Lower leg skin (tissue), 4 donors: ENCODE data around the gene REXO1. TPM values are rescaled to one million over a fixed set of nuclear protein-coding genes. Genes with fewer than 3 reads are reported as not detected.

Experiments used
- DNase-seq, 2 donors: peaks; one replicate each; pipeline ENCODE4 v3.0.0-alpha.2; 2019; ENCODE audit warnings: low spot score in 2 of 2
- H3K4me3 ChIP-seq: fragments of 200-600 bp; sonication (generic); 2 replicates; pipeline ENCODE4 v1.5.1; 2017; ENCODE audit warnings: mild to moderate bottlenecking, low read depth; ENCODE audit not compliant: poor library complexity, severe bottlenecking
- POLR2A ChIP-seq, 2 donors: fragments of 450-650 bp; IDR thresholded peaks; one replicate each; pipeline ENCODE4 v1.6.1; 2016 to 2017; ENCODE audit warnings: antibody characterized with exemption in 2 of 2, mild to moderate bottlenecking in 1 of 2, moderate library complexity in 1 of 2
- WGBS, 2 donors: methylation state at CpG; one replicate each; pipeline ENCODE4 v1.1.5; 2018; 5-methylcytosine and 5-hydroxymethylcytosine counted together
- intact Hi-C: fragments of 100-400 bp; cut with DNase I; formaldehyde crosslinking; loops from one replicate; pipeline ENCODE4 v1.15.0; 2023; ENCODE audit warnings: low total_unique reads
- total RNA-seq, 4 donors: library from RNA; depleted of rRNA; stranded (reverse); fragments of >200 nt; gene quantifications; one replicate each; pipeline ENCODE4 v1.1.0, GENCODE V29; 2016
- TF ChIP-seq, protein P1 (sequence below), 3 donors: fragments of 450-650 bp; IDR thresholded peaks; one replicate each; pipeline ENCODE4 v1.5.1; 2016; ENCODE audit warnings: antibody characterized with exemption in 3 of 3, mild to moderate bottlenecking in 3 of 3, moderate library complexity in 2 of 3

Gene REXO1
- total RNA-seq, 4 donors from 2014 or later, result 32.9 to 51.1 (median 41.2) TPM

DNA sequence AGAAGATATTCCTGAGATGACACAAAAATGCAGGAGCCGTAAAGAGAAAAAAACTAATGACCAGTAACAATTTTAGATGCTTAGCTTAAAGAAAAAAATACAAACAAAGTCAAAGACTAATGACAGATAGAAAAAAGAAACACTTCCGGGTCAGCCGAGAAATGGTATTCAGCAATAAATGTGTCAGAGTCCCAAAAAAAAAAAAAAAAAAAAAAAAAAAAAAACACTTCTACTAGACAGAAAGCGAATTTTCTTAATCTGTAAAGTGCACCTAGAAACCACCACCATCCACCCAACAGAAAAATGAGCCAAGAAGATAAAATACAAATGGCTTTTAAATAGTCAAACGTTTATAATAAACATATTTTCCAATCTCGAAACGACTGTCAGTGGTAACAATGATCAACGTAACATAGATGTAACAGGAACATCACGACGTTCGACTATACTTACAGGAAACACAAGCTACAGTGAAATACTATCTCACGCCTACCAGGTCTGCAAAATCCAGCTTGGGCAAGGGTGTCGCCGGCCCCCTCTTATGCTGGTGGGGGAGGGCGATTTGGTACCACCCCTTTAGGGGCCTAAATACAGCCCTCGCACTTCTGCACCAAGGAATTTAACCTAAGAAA lies 26.4 kb upstream of the REXO1 start:
- 6 to 9% methylated on average over 16 of the region's 16 CpGs for WGBS, 2 donors
- intact Hi-C loops, result no loop called here
- no peak for DNase-seq
- TF ChIP-seq, protein P1, sequence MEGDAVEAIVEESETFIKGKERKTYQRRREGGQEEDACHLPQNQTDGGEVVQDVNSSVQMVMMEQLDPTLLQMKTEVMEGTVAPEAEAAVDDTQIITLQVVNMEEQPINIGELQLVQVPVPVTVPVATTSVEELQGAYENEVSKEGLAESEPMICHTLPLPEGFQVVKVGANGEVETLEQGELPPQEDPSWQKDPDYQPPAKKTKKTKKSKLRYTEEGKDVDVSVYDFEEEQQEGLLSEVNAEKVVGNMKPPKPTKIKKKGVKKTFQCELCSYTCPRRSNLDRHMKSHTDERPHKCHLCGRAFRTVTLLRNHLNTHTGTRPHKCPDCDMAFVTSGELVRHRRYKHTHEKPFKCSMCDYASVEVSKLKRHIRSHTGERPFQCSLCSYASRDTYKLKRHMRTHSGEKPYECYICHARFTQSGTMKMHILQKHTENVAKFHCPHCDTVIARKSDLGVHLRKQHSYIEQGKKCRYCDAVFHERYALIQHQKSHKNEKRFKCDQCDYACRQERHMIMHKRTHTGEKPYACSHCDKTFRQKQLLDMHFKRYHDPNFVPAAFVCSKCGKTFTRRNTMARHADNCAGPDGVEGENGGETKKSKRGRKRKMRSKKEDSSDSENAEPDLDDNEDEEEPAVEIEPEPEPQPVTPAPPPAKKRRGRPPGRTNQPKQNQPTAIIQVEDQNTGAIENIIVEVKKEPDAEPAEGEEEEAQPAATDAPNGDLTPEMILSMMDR (IDR thresholded peaks at IDR 0.05), result no peak
- TF ChIP-seq POLR2A (IDR thresholded peaks at IDR 0.05), result no peak
- H3K4me3 ChIP-seq, result peak overlapping the region; percentile 80

DNA sequence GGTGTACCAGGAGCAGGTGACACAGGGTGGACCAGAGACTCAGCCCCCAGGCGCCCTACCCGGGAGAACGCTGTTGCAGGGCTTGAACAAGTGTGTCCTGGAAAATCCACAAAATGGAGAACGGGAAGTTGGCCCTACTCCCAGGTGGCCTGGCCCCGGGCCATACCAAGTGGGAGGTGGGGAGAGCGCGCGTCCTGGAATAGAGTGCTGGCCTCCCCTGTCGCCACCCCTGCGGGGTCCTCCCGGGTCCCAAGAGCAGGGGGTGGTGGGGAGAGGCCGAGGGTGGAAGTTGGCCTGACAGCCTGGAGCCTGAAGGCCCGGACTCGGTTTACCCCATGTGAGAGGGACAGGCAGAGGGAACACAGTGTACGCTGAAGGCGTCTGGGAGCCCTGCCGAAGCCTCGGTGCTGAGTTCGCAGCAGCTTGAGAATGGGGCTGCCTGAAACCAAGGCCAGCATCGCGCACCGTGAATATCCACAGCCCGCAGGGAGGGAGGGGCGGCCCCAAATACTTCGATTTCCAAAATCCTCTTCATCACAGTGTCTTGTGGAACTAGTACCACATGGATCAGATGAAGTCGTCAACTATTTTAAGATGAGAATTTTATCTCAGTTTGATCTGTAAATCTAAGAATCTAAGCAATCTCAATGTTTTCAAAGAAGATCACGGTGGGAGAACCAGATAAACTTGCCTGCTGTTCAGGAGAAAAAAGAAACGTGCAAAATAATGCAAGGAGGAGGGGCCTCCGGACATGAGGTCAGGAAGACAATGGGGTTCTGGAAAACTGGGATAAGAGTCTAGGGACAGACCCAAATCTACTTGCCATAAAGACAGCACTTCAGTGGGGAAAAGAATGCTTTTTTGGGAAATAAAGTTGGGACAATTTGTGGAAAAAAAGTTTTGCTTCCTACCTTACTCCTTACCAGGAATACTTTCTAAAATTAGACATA lies 25.5 kb upstream of the REXO1 start:
- H3K4me3 ChIP-seq, result no peak overlapping the region
- WGBS, 2 donors, result 36 to 42% methylated on average over 29 of the region's 29 CpGs
- intact Hi-C loops, result no loop called here
- TF ChIP-seq, protein P1 (IDR thresholded peaks at IDR 0.05), result no peak
- TF ChIP-seq POLR2A (IDR thresholded peaks at IDR 0.05), result no peak
- DNase-seq, result peak in 1 of 2 donors; percentile 89

DNA sequence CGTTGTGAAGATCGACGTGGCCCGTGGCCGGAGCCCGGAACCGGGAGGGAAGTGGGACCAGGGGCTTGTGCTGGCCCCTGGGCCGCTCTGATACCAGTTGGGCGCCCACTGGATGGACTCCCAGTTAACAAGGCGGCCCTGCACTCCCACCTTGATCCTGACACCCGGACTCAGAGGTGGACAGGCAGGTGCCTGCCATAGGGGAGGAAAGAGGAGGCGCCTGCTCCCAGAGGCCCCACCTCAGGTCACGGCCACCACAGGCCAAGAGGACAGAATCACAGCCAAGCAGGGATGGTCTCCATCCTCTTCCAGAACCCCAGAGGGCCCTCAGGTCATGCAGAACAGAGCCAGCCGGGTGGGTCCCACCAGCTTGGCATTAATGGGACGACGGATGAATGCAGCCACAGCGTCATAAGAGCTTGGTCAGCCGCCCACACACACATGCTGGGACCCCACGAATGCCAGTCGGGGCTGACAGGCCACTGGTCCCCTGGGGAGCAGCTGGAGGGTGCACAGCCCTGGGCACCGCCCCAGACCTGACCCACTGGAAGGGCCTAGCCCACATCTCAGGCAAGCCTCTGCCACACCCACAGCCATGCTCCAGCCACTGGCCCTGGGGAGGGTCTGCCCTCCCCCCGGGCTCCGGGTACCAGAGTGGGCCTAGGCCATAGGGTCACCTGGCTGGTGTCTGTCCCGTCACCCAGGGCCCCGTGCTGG lies 24.7 kb upstream of the REXO1 start:
- intact Hi-C loops, result no loop called here
- 85 to 89% methylated on average over 15 to 19 of the region's 25 CpGs for WGBS, 2 donors
- TF ChIP-seq, protein P1 (IDR thresholded peaks at IDR 0.05), result no peak
- no peak for TF ChIP-seq POLR2A (IDR thresholded peaks at IDR 0.05)
- H3K4me3 ChIP-seq, result no peak overlapping the region
- no peak for DNase-seq

DNA sequence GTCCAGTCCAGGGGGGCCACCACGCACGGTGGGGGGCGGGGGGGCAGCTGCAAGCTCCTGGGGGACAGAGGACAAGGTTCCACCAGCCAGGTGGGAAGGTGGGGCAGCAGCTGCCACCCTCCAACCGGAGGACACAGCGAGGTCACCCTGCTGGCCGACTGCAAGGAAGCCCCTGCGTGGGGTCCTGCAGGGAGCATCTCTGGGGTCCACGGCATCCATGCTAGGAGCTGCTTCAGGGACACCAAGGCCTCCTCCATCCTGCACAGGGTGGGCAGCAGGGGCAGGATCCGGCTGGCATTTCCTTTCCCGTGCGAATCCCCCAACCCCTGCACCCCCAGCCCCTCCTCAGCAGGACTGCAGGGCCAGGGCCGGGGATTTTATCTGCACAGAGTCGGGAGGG lies 23.3 kb upstream of the REXO1 start:
- no peak for DNase-seq
- TF ChIP-seq POLR2A (IDR thresholded peaks at IDR 0.05), result no peak
- TF ChIP-seq, protein P1 (IDR thresholded peaks at IDR 0.05), result no peak
- no peak overlapping the region for H3K4me3 ChIP-seq
- WGBS, 2 donors, result 88 to 91% methylated on average over 11 to 13 of the region's 13 CpGs
- intact Hi-C loops, result no loop called here

DNA sequence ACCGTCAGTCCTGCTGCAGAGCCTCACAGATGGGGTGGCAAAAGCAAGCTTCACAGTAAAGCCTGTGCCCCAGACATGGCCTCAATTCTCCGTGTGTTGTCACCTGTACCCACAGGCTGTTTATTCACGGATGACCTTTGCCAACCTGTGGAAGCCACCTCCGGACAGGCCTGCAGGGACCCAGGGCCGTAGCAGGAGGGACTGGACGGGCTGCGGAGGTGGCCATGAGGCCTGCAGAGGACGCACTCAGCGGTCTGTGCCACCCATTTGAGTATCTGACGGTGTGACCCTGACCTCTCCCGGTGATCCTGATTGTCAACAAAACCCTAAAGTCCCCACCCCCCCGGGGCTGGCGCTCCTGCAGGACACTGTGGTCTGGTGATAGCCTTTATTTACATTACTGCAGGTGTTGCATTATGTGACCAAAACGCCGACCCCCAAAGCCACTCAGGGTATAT lies 22.9 kb upstream of the REXO1 start:
- intact Hi-C loops, result no loop called here
- 88 to 90% methylated on average over 14 to 15 of the region's 15 CpGs for WGBS, 2 donors
- no peak for TF ChIP-seq POLR2A (IDR thresholded peaks at IDR 0.05)
- TF ChIP-seq, protein P1 (IDR thresholded peaks at IDR 0.05), result no peak
- DNase-seq, result no peak
- H3K4me3 ChIP-seq, result no peak overlapping the region
